Liver (tissue), 9 donors: ENCODE results near the gene CAMK1G. TPM values are rescaled to one million over a fixed set of nuclear protein-coding genes. Genes with fewer than 3 reads are reported as not detected.

Source experiments
- DNase-seq: peaks from one replicate; pipeline ENCODE4 v3.0.0-alpha.2; 2017; ENCODE audit warnings: low spot score
- H3K27ac ChIP-seq, 2 donors: one replicate each; pipeline ENCODE4 v1.7.0; 2013; ENCODE audit warnings: inconsistent platforms in 2 of 2, low read length in 2 of 2, control low read depth in 1 of 2, low read depth in 1 of 2, mild to moderate bottlenecking in 1 of 2
- H3K27me3 ChIP-seq, 4 donors: one replicate each; pipeline versions ENCODE4 v1.6.1 to v1.7.0; 2013; ENCODE audit warnings: low read length in 3 of 4, inconsistent platforms in 1 of 4, mild to moderate bottlenecking in 1 of 4, moderate library complexity in 1 of 4; ENCODE audit not compliant: control insufficient read depth in 4 of 4, insufficient read depth in 4 of 4
- H3K36me3 ChIP-seq, 4 donors: one replicate each; pipeline versions ENCODE4 v1.6.1 to v1.7.0; 2013; ENCODE audit warnings: low read length in 3 of 4, mild to moderate bottlenecking in 3 of 4, low read depth in 1 of 4, moderate library complexity in 1 of 4; ENCODE audit not compliant: control insufficient read depth in 4 of 4, insufficient read depth in 3 of 4
- H3K4me1 ChIP-seq, 4 donors: one replicate each; pipeline versions ENCODE4 v1.6.1 to v1.7.0; 2013; ENCODE audit warnings: low read length in 3 of 4, mild to moderate bottlenecking in 3 of 4, moderate library complexity in 1 of 4; ENCODE audit not compliant: control insufficient read depth in 4 of 4, insufficient read depth in 4 of 4
- H3K4me3 ChIP-seq, 3 donors: one replicate each; pipeline versions ENCODE4 v1.6.1 to v1.7.0; 2013; ENCODE audit warnings: low read length in 3 of 3, control low read depth in 1 of 3, low read depth in 1 of 3, mild to moderate bottlenecking in 1 of 3
- H3K9ac ChIP-seq, 2 donors: one replicate each; pipeline ENCODE4 v1.7.0; 2013; ENCODE audit warnings: low read length in 2 of 2, mild to moderate bottlenecking in 2 of 2, moderate library complexity in 2 of 2, control low read depth in 1 of 2, low read depth in 1 of 2
- H3K9me3 ChIP-seq, 4 donors: one replicate each; pipeline versions ENCODE4 v1.6.1 to v1.7.0; 2013; ENCODE audit warnings: low read length in 3 of 4; ENCODE audit not compliant: control insufficient read depth in 4 of 4
- ATF3 ChIP-seq: IDR thresholded peaks from 2 replicates; pipeline ENCODE4 v1.6.1; 2016; ENCODE audit warnings: antibody characterized with exemption
- CTCF ChIP-seq: fragments of 150-350 bp; IDR thresholded peaks from 2 replicates; pipeline ENCODE4 v1.5.1; 2017; ENCODE audit warnings: improper control_type of control experiment, low read depth, low read length; ENCODE audit not compliant: missing input control
- EGR1 ChIP-seq, 2 donors: IDR thresholded peaks; 2 replicates each; pipeline ENCODE4 v1.6.1; 2016 to 2018; ENCODE audit warnings: antibody characterized with exemption in 2 of 2, low read depth in 2 of 2
- FOXA1 ChIP-seq: IDR thresholded peaks from 2 replicates; pipeline ENCODE4 v1.6.1; 2016; ENCODE audit warnings: antibody characterized with exemption
- FOXA2 ChIP-seq: IDR thresholded peaks from 2 replicates; pipeline ENCODE4 v1.6.1; 2016; ENCODE audit warnings: antibody characterized with exemption
- GABPA ChIP-seq, 2 donors: IDR thresholded peaks in 1 of 2; conservative IDR thresholded peaks in 1 of 2; 2 replicates each; pipeline ENCODE4 v1.6.1; 2016; ENCODE audit warnings: antibody characterized with exemption in 2 of 2, mild to moderate bottlenecking in 1 of 2, moderate library complexity in 1 of 2
- HNF4G ChIP-seq: IDR thresholded peaks from 2 replicates; pipeline ENCODE4 v1.6.1; 2016; ENCODE audit warnings: antibody characterized with exemption
- JUND ChIP-seq, 2 donors: IDR thresholded peaks; 2 replicates each; pipeline ENCODE4 v1.6.1; 2016; ENCODE audit warnings: antibody characterized with exemption in 2 of 2
- NR2F2 ChIP-seq: IDR thresholded peaks from 2 replicates; pipeline ENCODE4 v1.6.1; 2016; ENCODE audit warnings: antibody characterized with exemption
- RAD21 ChIP-seq, 2 donors: IDR thresholded peaks; 2 replicates each; pipeline ENCODE4 v1.6.1; 2016; ENCODE audit warnings: antibody characterized with exemption in 2 of 2, mild to moderate bottlenecking in 2 of 2
- RXRA ChIP-seq, 2 donors: IDR thresholded peaks; 2 replicates each; pipeline ENCODE4 v1.6.1; 2017 to 2018; ENCODE audit warnings: antibody characterized with exemption in 2 of 2, mild to moderate bottlenecking in 1 of 2
- SP1 ChIP-seq: IDR thresholded peaks from 2 replicates; pipeline ENCODE4 v1.6.1; 2018; ENCODE audit warnings: antibody characterized with exemption, mild to moderate bottlenecking
- TAF1 ChIP-seq: conservative IDR thresholded peaks from 2 replicates; pipeline ENCODE4 v1.6.1; 2016; ENCODE audit warnings: antibody characterized with exemption, mild to moderate bottlenecking
- WGBS: extraction: QIAGEN DNeasy Blood & Tissue Kit; methylation state at CpG from one replicate; pipeline ENCODE4 v1.1.7; 2013; 5-methylcytosine and 5-hydroxymethylcytosine counted together
- polyA plus RNA-seq, 2 donors: library from polyadenylated mRNA; stranded (reverse) in 1 of 2; unstranded in 1 of 2; fragments of 200-250 nt in 1 of 2; fragments of >200 nt in 1 of 2; fragmentation: Nextera tagmentation in 1 of 2; extraction: Ambion mirVana in 1 of 2; gene quantifications; one replicate each; pipeline versions ENCODE4 v1.2.1 to v1.2.3, GENCODE V29; 2013 to 2015
- total RNA-seq, 2 donors: library from RNA; depleted of rRNA; stranded (reverse); fragments of >200 nt; gene quantifications; one replicate each; pipeline ENCODE4 v1.2.3, GENCODE V29; 2014
- TF ChIP-seq, protein P1 (sequence below): IDR thresholded peaks from 2 replicates; pipeline ENCODE4 v1.6.1; 2016; ENCODE audit warnings: antibody characterized with exemption, mild to moderate bottlenecking
- TF ChIP-seq, protein P2 (sequence below): IDR thresholded peaks from 2 replicates; pipeline ENCODE4 v1.6.1; 2016; ENCODE audit warnings: antibody characterized with exemption
- donor health status: healthy.
- donor health status: healthy.
- donor health status: healthy.
- donor health status: healthy.
- donor health status: healthy.

CAMK1G gene
- total and polyA plus RNA-seq, 4 donors = 0.03 to 0.25 (median 0.14) TPM; not detected in 1

GRCh38 chr1:209616366-209617046, 33.0 kb downstream of the CAMK1G start (continued):
- TF ChIP-seq, protein P1, sequence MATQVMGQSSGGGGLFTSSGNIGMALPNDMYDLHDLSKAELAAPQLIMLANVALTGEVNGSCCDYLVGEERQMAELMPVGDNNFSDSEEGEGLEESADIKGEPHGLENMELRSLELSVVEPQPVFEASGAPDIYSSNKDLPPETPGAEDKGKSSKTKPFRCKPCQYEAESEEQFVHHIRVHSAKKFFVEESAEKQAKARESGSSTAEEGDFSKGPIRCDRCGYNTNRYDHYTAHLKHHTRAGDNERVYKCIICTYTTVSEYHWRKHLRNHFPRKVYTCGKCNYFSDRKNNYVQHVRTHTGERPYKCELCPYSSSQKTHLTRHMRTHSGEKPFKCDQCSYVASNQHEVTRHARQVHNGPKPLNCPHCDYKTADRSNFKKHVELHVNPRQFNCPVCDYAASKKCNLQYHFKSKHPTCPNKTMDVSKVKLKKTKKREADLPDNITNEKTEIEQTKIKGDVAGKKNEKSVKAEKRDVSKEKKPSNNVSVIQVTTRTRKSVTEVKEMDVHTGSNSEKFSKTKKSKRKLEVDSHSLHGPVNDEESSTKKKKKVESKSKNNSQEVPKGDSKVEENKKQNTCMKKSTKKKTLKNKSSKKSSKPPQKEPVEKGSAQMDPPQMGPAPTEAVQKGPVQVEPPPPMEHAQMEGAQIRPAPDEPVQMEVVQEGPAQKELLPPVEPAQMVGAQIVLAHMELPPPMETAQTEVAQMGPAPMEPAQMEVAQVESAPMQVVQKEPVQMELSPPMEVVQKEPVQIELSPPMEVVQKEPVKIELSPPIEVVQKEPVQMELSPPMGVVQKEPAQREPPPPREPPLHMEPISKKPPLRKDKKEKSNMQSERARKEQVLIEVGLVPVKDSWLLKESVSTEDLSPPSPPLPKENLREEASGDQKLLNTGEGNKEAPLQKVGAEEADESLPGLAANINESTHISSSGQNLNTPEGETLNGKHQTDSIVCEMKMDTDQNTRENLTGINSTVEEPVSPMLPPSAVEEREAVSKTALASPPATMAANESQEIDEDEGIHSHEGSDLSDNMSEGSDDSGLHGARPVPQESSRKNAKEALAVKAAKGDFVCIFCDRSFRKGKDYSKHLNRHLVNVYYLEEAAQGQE = no peak
- no peak for TF ChIP-seq GABPA (IDR thresholded peaks at IDR 0.05 in 1 of 2, conservative IDR thresholded peaks at IDR 0.05 in 1 of 2)
- no peak for TF ChIP-seq SP1

GRCh38 chr1:209617047-209617673, 33.6 kb downstream of the CAMK1G start:
- Histone ChIP-seq H3K4me3 (no peak overlapping the region), H3K4me1 (peaks cover 0 to 5% (median 2%) of the 10 kb centered on the region in 4 donors), H3K27me3 (no peaks in the 10 kb centered on the region), H3K27ac (no peak overlapping the region), H3K9me3 (no peaks in the 10 kb centered on the region), H3K36me3 (peaks cover 0 to 4% (median under 1%) of the 10 kb centered on the region in 4 donors), H3K9ac (no peak overlapping the region)
- WGBS = 92% methylated on average over 10 of the region's 10 CpGs
- DNase-seq = no peak
- TF ChIP-seq RXRA (IDR thresholded peaks at IDR 0.05) (no peak), RAD21 (IDR thresholded peaks at IDR 0.05) (no peak), FOXA1 (no peak), ATF3 (no peak), JUND (IDR thresholded peaks at IDR 0.05) (no peak), FOXA2 (no peak), EGR1 (IDR thresholded peaks at IDR 0.05; ENCODE audit: low read depth in 2 of 2) (no peak), SP1 (no peak), NR2F2 (no peak), HNF4G (no peak), GABPA (IDR thresholded peaks at IDR 0.05 in 1 of 2, conservative IDR thresholded peaks at IDR 0.05 in 1 of 2) (no peak), CTCF (no peak), TAF1 (no peak)
- TF ChIP-seq, protein P2, sequence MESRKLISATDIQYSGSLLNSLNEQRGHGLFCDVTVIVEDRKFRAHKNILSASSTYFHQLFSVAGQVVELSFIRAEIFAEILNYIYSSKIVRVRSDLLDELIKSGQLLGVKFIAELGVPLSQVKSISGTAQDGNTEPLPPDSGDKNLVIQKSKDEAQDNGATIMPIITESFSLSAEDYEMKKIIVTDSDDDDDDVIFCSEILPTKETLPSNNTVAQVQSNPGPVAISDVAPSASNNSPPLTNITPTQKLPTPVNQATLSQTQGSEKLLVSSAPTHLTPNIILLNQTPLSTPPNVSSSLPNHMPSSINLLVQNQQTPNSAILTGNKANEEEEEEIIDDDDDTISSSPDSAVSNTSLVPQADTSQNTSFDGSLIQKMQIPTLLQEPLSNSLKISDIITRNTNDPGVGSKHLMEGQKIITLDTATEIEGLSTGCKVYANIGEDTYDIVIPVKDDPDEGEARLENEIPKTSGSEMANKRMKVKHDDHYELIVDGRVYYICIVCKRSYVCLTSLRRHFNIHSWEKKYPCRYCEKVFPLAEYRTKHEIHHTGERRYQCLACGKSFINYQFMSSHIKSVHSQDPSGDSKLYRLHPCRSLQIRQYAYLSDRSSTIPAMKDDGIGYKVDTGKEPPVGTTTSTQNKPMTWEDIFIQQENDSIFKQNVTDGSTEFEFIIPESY = no peak
